Liver (tissue), 3 donors: Measurements from ENCODE around the gene INHBB.

ENCODE experiments used
- GABPA ChIP-seq, 2 donors: IDR thresholded peaks in 1 of 2; conservative IDR thresholded peaks in 1 of 2; 2 replicates each; pipeline ENCODE4 v1.6.1; 2016; ENCODE audit warnings: antibody characterized with exemption in 2 of 2, mild to moderate bottlenecking in 1 of 2, moderate library complexity in 1 of 2
- SP1 ChIP-seq: IDR thresholded peaks from 2 replicates; pipeline ENCODE4 v1.6.1; 2018; ENCODE audit warnings: antibody characterized with exemption, mild to moderate bottlenecking
- TF ChIP-seq, protein P1 (sequence below): fragments of 150-350 bp; IDR thresholded peaks from 2 replicates; pipeline ENCODE4 v1.5.1; 2017; ENCODE audit warnings: improper control_type of control experiment, low read depth, low read length; ENCODE audit not compliant: missing input control
- donor health status: healthy.
- donor health status: healthy.

DNA sequence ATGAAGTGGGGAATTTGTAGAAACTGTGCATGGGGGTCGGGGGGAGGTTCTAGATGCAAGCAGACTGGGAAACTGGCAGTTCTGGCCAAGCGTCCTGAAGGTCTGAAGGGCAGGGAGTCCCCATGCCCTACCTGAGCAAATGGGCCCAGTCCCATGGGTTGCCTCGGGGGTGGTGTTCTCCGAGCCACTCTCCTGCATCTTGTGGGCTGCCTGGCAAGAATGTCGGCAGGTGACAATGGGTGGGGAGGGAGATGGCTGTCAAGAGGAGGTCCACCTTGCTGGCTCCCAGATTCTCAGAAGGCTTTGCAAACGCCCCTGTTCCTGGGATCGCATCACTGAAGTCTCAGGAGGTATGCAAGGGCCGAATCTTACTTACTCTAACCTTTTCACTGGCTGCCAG, 21.3 kb downstream of the INHBB start:
- TF ChIP-seq SP1 (no peak), GABPA (IDR thresholded peaks at IDR 0.05 in 1 of 2, conservative IDR thresholded peaks at IDR 0.05 in 1 of 2) (no peak)
- TF ChIP-seq, protein P1, sequence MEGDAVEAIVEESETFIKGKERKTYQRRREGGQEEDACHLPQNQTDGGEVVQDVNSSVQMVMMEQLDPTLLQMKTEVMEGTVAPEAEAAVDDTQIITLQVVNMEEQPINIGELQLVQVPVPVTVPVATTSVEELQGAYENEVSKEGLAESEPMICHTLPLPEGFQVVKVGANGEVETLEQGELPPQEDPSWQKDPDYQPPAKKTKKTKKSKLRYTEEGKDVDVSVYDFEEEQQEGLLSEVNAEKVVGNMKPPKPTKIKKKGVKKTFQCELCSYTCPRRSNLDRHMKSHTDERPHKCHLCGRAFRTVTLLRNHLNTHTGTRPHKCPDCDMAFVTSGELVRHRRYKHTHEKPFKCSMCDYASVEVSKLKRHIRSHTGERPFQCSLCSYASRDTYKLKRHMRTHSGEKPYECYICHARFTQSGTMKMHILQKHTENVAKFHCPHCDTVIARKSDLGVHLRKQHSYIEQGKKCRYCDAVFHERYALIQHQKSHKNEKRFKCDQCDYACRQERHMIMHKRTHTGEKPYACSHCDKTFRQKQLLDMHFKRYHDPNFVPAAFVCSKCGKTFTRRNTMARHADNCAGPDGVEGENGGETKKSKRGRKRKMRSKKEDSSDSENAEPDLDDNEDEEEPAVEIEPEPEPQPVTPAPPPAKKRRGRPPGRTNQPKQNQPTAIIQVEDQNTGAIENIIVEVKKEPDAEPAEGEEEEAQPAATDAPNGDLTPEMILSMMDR: no peak
